Measurements from ENCODE around the gene ELOB. TPM values are rescaled to one million over a fixed set of nuclear protein-coding genes. Genes with fewer than 3 reads are reported as not detected.

Gene ELOB
- total and polyA plus RNA-seq, 10 of the 15 experiments (the other 5 are each of a cell fraction or from before 2014, with no cell fraction given) = 86.9 to 823 (median 263) TPM

DNA sequence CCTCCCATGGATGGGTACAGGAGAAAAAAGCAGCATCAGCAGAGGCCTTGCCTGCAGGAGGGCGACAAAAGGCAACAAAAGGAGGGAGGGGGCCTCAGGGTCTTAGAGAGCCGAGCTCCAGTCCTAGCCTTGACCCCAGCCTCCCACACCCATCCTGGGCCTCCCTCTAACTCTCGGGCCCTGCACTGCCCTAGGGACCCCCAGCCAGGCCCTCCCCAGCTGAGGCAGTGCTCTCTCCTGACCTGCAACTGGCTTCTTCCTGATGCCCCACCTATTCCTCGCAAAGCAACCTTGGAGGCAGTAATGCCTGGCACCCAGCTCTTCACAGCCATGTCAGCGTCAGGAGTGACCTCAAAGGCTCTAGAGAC, 39.9 kb downstream of the ELOB start:
- Histone ChIP-seq H3K4me3 (no peak overlapping the region), H2AFZ (ENCODE audit: control insufficient read depth, low read depth, low read length) (no peak overlapping the region), H3K79me2 (ENCODE audit: control insufficient read depth, insufficient read depth, low read length) (no peaks in the 10 kb centered on the region), H3K4me1 (ENCODE audit: control insufficient read depth, insufficient read depth, low read length) (no peaks in the 10 kb centered on the region), H4K20me1 (ENCODE audit: control insufficient read depth, insufficient read depth) (no peaks in the 10 kb centered on the region), H3K27me3 (replicated peaks in 1 of 2; ENCODE audit: control insufficient read depth in 2 of 2, insufficient read depth in 2 of 2, low read length in 1 of 2) (no peaks in the 10 kb centered on the region), H3K4me2 (ENCODE audit: control insufficient read depth, insufficient read depth) (no peak overlapping the region), H3K27ac (ENCODE audit: control insufficient read depth, insufficient read depth) (no peak overlapping the region), H3K9me3 (replicated peaks; ENCODE audit: control insufficient read depth, insufficient read depth, low read length) (no peaks in the 10 kb centered on the region), H3K9ac (ENCODE audit: control insufficient read depth, insufficient read depth, low read length) (no peak overlapping the region), H3K36me3 (ENCODE audit: control insufficient read depth in 2 of 2, insufficient read depth in 2 of 2, low read length in 1 of 2) (no peaks in the 10 kb centered on the region)
- ATAC-seq = no peak
- WGBS (ENCODE audit: insufficient coverage, insufficient replicate concordance, low lambda C conversion rate, missing lambda C conversion rate) = 37% methylated on average over 5 of the region's 5 CpGs
- RAD21 ChIA-PET (ENCODE audit: unreplicated experiment) = no interaction called here
- no peak for FAIRE-seq
- POLR2A ChIA-PET = no interaction called here
- no peak for DNase-seq (ENCODE audit: low read depth, low spot score)
- in situ Hi-C loops (cut with MboI) = no loop called here
- SMC1A ChIA-PET (ENCODE audit: uncharacterized antibody, unreplicated experiment) = no interaction called here
- no TSS peak for BruUV-seq (replicated peaks)
- intact Hi-C loops (cut with micrococcal nuclease; ENCODE audit: unreplicated experiment) = no loop called here
- CTCF ChIA-PET = no interaction called here
- TF ChIP-seq HCFC1 (IDR thresholded peaks at IDR 0.05; ENCODE audit: low read length) (no peak), ESRRA (IDR thresholded peaks at IDR 0.05; ENCODE audit: low read length) (no peak), SUPT20H (IDR thresholded peaks at IDR 0.05; ENCODE audit: borderline replicate concordance, control insufficient read depth, low read depth, low read length) (no peak), SPI1 (IDR thresholded peaks at IDR 0.05; ENCODE audit: borderline replicate concordance, insufficient read depth, low read depth, low read length) (no peak), MTA3 (IDR thresholded peaks at IDR 0.05; ENCODE audit: borderline replicate concordance, low read length) (no peak), PAX8 (IDR thresholded peaks at IDR 0.05) (no peak), RAD21 (IDR thresholded peaks at IDR 0.05; ENCODE audit: insufficient read depth, low read depth, low read length) (no peak), ZBED1 (IDR thresholded peaks at IDR 0.05; ENCODE audit: borderline replicate concordance) (no peak), RBBP5 (conservative IDR thresholded peaks at IDR 0.05) (no peak), LARP7 (IDR thresholded peaks at IDR 0.05) (no peak), NFXL1 (IDR thresholded peaks at IDR 0.05; ENCODE audit: borderline replicate concordance) (no peak), BCL11A (IDR thresholded peaks at IDR 0.05; ENCODE audit: low read depth, low read length) (no peak), TCF7 (IDR thresholded peaks at IDR 0.05; ENCODE audit: borderline replicate concordance) (no peak), NFYA (IDR thresholded peaks at IDR 0.05; ENCODE audit: borderline replicate concordance, low read depth, low read length) (no peak), KLF5 (IDR thresholded peaks at IDR 0.05; ENCODE audit: partially characterized antibody) (no peak), BMI1 (IDR thresholded peaks at IDR 0.05; ENCODE audit: borderline replicate concordance) (no peak)
- TF ChIP-seq, protein P1, sequence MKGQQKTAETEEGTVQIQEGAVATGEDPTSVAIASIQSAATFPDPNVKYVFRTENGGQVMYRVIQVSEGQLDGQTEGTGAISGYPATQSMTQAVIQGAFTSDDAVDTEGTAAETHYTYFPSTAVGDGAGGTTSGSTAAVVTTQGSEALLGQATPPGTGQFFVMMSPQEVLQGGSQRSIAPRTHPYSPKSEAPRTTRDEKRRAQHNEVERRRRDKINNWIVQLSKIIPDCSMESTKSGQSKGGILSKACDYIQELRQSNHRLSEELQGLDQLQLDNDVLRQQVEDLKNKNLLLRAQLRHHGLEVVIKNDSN (IDR thresholded peaks at IDR 0.05; ENCODE audit: borderline replicate concordance, extremely low read length, insufficient read depth, low read depth, low read length) = no peak
- TF ChIP-seq, protein P2, sequence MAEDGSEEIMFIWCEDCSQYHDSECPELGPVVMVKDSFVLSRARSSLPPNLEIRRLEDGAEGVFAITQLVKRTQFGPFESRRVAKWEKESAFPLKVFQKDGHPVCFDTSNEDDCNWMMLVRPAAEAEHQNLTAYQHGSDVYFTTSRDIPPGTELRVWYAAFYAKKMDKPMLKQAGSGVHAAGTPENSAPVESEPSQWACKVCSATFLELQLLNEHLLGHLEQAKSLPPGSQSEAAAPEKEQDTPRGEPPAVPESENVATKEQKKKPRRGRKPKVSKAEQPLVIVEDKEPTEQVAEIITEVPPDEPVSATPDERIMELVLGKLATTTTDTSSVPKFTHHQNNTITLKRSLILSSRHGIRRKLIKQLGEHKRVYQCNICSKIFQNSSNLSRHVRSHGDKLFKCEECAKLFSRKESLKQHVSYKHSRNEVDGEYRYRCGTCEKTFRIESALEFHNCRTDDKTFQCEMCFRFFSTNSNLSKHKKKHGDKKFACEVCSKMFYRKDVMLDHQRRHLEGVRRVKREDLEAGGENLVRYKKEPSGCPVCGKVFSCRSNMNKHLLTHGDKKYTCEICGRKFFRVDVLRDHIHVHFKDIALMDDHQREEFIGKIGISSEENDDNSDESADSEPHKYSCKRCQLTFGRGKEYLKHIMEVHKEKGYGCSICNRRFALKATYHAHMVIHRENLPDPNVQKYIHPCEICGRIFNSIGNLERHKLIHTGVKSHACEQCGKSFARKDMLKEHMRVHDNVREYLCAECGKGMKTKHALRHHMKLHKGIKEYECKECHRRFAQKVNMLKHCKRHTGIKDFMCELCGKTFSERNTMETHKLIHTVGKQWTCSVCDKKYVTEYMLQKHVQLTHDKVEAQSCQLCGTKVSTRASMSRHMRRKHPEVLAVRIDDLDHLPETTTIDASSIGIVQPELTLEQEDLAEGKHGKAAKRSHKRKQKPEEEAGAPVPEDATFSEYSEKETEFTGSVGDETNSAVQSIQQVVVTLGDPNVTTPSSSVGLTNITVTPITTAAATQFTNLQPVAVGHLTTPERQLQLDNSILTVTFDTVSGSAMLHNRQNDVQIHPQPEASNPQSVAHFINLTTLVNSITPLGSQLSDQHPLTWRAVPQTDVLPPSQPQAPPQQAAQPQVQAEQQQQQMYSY (CRISPR knock-in tag; IDR thresholded peaks at IDR 0.05) = no peak
- TF ChIP-seq, protein P3, sequence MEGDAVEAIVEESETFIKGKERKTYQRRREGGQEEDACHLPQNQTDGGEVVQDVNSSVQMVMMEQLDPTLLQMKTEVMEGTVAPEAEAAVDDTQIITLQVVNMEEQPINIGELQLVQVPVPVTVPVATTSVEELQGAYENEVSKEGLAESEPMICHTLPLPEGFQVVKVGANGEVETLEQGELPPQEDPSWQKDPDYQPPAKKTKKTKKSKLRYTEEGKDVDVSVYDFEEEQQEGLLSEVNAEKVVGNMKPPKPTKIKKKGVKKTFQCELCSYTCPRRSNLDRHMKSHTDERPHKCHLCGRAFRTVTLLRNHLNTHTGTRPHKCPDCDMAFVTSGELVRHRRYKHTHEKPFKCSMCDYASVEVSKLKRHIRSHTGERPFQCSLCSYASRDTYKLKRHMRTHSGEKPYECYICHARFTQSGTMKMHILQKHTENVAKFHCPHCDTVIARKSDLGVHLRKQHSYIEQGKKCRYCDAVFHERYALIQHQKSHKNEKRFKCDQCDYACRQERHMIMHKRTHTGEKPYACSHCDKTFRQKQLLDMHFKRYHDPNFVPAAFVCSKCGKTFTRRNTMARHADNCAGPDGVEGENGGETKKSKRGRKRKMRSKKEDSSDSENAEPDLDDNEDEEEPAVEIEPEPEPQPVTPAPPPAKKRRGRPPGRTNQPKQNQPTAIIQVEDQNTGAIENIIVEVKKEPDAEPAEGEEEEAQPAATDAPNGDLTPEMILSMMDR (IDR thresholded peaks at IDR 0.05 in 2 of 3, conservative IDR thresholded peaks at IDR 0.05 in 1 of 3; ENCODE audit: control insufficient read depth in 2 of 3, extremely low read depth in 1 of 3, insufficient read depth in 1 of 3, low read depth in 3 of 3, low read length in 3 of 3) = no peak
